H1 (cell line): Measurements from ENCODE around the gene COL25A1. TPM values are rescaled to one million over a fixed set of nuclear protein-coding genes. Genes with fewer than 3 reads are reported as not detected.
A peak's percentile ranks its signal among the peaks of the same experiment; 100 is the strongest.

Experiments
- CTCF ChIA-PET: fragments of 300-600 bp; sonication (Branson Sonifier 250); formaldehyde crosslinking; loops from one replicate; lab custom pipeline; 2021; ENCODE audit not compliant: partially characterized antibody; lab: Charles Lee
- POLR2A ChIA-PET: fragments of 300-600 bp; sonication (Branson Sonifier 250); formaldehyde crosslinking; loops from one replicate; lab custom pipeline; 2021; ENCODE audit warnings: inconsistent platforms; ENCODE audit not compliant: partially characterized antibody; lab: Charles Lee
- DNase-seq, 2 experiments: peaks; one replicate each; pipeline versions ENCODE4 v3.0.0 to v3.0.0-alpha.2; 2010 to 2022; ENCODE audit warnings: low spot score in 2 of 2, low read depth in 1 of 2, mixed read lengths in 1 of 2
- FAIRE-seq: peaks from 2 replicates; lab custom pipeline; 2011; peaks lifted over from hg19 to GRCh38; lab: Jason Lieb, UNC
- H2AFZ ChIP-seq: 2 replicates; pipeline ENCODE4 v1.8.1; 2012; ENCODE audit warnings: low read length, inconsistent platforms
- H2AK5ac ChIP-seq: 2 replicates; pipeline ENCODE4 v1.6.1; 2013; ENCODE audit warnings: low read depth, low read length
- H2BK120ac ChIP-seq: replicated peaks from 2 replicates; pipeline ENCODE3; 2013; ENCODE audit warnings: low read depth, low read length, inconsistent platforms
- H2BK12ac ChIP-seq: 2 replicates; pipeline ENCODE4 v1.6.1; 2013; ENCODE audit warnings: low read depth, low read length
- H2BK15ac ChIP-seq: 2 replicates; pipeline ENCODE4 v1.6.1; 2013; ENCODE audit warnings: low read length
- H2BK20ac ChIP-seq: 2 replicates; pipeline ENCODE4 v1.6.1; 2013; ENCODE audit warnings: low read length
- H2BK5ac ChIP-seq: 2 replicates; pipeline ENCODE4 v1.6.1; 2013; ENCODE audit warnings: low read depth, low read length
- H3K14ac ChIP-seq: 2 replicates; pipeline ENCODE4 v1.6.1; 2013; ENCODE audit warnings: inconsistent platforms; ENCODE audit not compliant: insufficient read length
- H3K18ac ChIP-seq: 2 replicates; pipeline ENCODE4 v1.6.1; 2013; ENCODE audit warnings: low read length; ENCODE audit errors: extremely low read depth
- H3K23ac ChIP-seq: 2 replicates; pipeline ENCODE4 v1.6.1; 2013; ENCODE audit warnings: inconsistent platforms; ENCODE audit not compliant: insufficient read length
- H3K23me2 ChIP-seq: 2 replicates; pipeline ENCODE4 v1.6.1; 2013; ENCODE audit warnings: low read depth, low read length
- H3K27ac ChIP-seq: 2 replicates; pipeline ENCODE4 v1.6.1; 2011; ENCODE audit warnings: low read depth, low read length, inconsistent platforms
- H3K27me3 ChIP-seq, 4 experiments: replicated peaks in 1 of 4; 1 replicate in 1 of 4; 2 replicates in 3 of 4; pipeline versions ENCODE4 v1.6.1 to v1.8.1; 2011 to 2013; ENCODE audit warnings: low read length in 3 of 4, mild to moderate bottlenecking in 3 of 4, inconsistent platforms in 2 of 4, mixed read lengths in 2 of 4, moderate library complexity in 1 of 4; ENCODE audit not compliant: control insufficient read depth in 3 of 4, insufficient read depth in 3 of 4; ENCODE audit errors: extremely low read depth in 1 of 4
- H3K36me3 ChIP-seq, 4 experiments: 2 replicates each; pipeline versions ENCODE4 v1.6.1 to v1.8.1; 2011 to 2013; ENCODE audit warnings: mild to moderate bottlenecking in 4 of 4, low read length in 3 of 4, moderate library complexity in 2 of 4, control low read depth in 1 of 4, inconsistent platforms in 1 of 4; ENCODE audit not compliant: insufficient read depth in 4 of 4, control insufficient read depth in 2 of 4
- H3K4ac ChIP-seq: replicated peaks from 2 replicates; pipeline ENCODE3; 2013; ENCODE audit warnings: low read length, low read depth, mixed read lengths, inconsistent platforms; ENCODE audit not compliant: insufficient read length
- H3K4me1 ChIP-seq, 4 experiments: replicated peaks in 1 of 4; 1 replicate in 1 of 4; 2 replicates in 3 of 4; pipeline versions ENCODE4 v1.6.1 to v1.8.1; 2011 to 2013; ENCODE audit warnings: low read length in 3 of 4, inconsistent platforms in 2 of 4, mixed read lengths in 1 of 4; ENCODE audit not compliant: insufficient read depth in 4 of 4, control insufficient read depth in 3 of 4
- H3K4me2 ChIP-seq, 2 experiments: 2 replicates each; pipeline versions ENCODE4 v1.6.1 to v1.8.1; 2011 to 2013; ENCODE audit warnings: low read depth in 2 of 2, low read length in 2 of 2, control low read depth in 1 of 2, inconsistent platforms in 1 of 2, mild to moderate bottlenecking in 1 of 2; ENCODE audit not compliant: insufficient read depth in 1 of 2
- H3K4me3 ChIP-seq, 4 experiments: fragments of 200-600, 300-600 bp in 1 of 4; sonication (generic), shearing (Covaris generic), sonication (Bioruptor Twin) in 1 of 4; 2 replicates each; pipeline versions ENCODE4 v1.5.1 to v1.8.1; 2011 to 2016; ENCODE audit warnings: low read length in 4 of 4, low read depth in 3 of 4, control low read depth in 2 of 4, inconsistent platforms in 2 of 4, mild to moderate bottlenecking in 2 of 4, mixed read lengths in 1 of 4, moderate library complexity in 1 of 4; ENCODE audit not compliant: insufficient read depth in 2 of 4; ENCODE audit errors: extremely low read depth in 1 of 4
- H3K56ac ChIP-seq: replicated peaks from 2 replicates; pipeline ENCODE3; 2013; ENCODE audit warnings: low read depth, mild to moderate bottlenecking, mixed read lengths, low read length, inconsistent platforms; ENCODE audit not compliant: insufficient read length
- H3K79me1 ChIP-seq: 2 replicates; pipeline ENCODE4 v1.6.1; 2013; ENCODE audit warnings: low read depth, low read length, control low read depth
- H3K79me2 ChIP-seq, 2 experiments: 2 replicates each; pipeline versions ENCODE4 v1.6.1 to v1.8.1; 2012 to 2013; ENCODE audit warnings: low read length in 2 of 2, mild to moderate bottlenecking in 2 of 2, inconsistent platforms in 1 of 2; ENCODE audit not compliant: insufficient read depth in 2 of 2, control insufficient read depth in 1 of 2
- H3K9ac ChIP-seq, 4 experiments: replicated peaks in 1 of 4; 1 replicate in 1 of 4; 2 replicates in 3 of 4; pipeline versions ENCODE4 v1.6.1 to v1.8.1; 2011 to 2013; ENCODE audit warnings: low read depth in 3 of 4, low read length in 3 of 4, control low read depth in 2 of 4, mild to moderate bottlenecking in 2 of 4, moderate library complexity in 2 of 4, inconsistent platforms in 1 of 4; ENCODE audit errors: extremely low read depth in 1 of 4
- H3K9me3 ChIP-seq, 2 experiments: 2 replicates each; pipeline versions ENCODE4 v1.6.1 to v1.8.1; 2012 to 2013; ENCODE audit warnings: mild to moderate bottlenecking in 2 of 2, moderate library complexity in 2 of 2, control low read depth in 1 of 2, inconsistent platforms in 1 of 2, low read depth in 1 of 2, low read length in 1 of 2, mixed read lengths in 1 of 2; ENCODE audit not compliant: insufficient read depth in 2 of 2
- H4K20me1 ChIP-seq, 2 experiments: replicated peaks in 1 of 2; 2 replicates each; pipeline versions ENCODE3 to v1.8.1; 2011 to 2013; ENCODE audit warnings: inconsistent platforms in 2 of 2, low read length in 2 of 2, mild to moderate bottlenecking in 1 of 2; ENCODE audit not compliant: insufficient read depth in 2 of 2, control insufficient read depth in 1 of 2
- H4K5ac ChIP-seq: 2 replicates; pipeline ENCODE4 v1.6.1; 2013; ENCODE audit warnings: low read length, low read depth, mixed read lengths, inconsistent platforms; ENCODE audit not compliant: insufficient read length
- H4K8ac ChIP-seq: 2 replicates; pipeline ENCODE4 v1.8.0; 2013; ENCODE audit warnings: mild to moderate bottlenecking, moderate library complexity, low read length, inconsistent platforms; ENCODE audit not compliant: insufficient read depth; ENCODE audit errors: extremely low read depth
- H4K91ac ChIP-seq: replicated peaks from 2 replicates; pipeline ENCODE3; 2013; ENCODE audit warnings: low read length, mixed read lengths, inconsistent platforms; ENCODE audit not compliant: insufficient read length
- SAP30 ChIP-seq: fragments of 300-600 bp; sonication (generic); IDR thresholded peaks from 2 replicates; pipeline ENCODE4 v1.7.1; 2012; ENCODE audit warnings: low read length, moderate library complexity, mild to moderate bottlenecking, inconsistent platforms; ENCODE audit not compliant: insufficient read depth, insufficient replicate concordance
- TAF1 ChIP-seq: IDR thresholded peaks from 2 replicates; pipeline ENCODE4 v1.6.1; 2011; ENCODE audit warnings: mild to moderate bottlenecking, low read depth, low read length
- WGBS, 2 experiments: shearing (Covaris generic) in 1 of 2; methylation state at CpG; one replicate each; pipeline versions ENCODE4 v1.1.6 to v1.1.7; 2013 to 2015; ENCODE audit warnings: low lambda C conversion rate in 2 of 2, mixed read lengths in 2 of 2, inconsistent platforms in 1 of 2, low coverage in 1 of 2, missing lambda C conversion rate in 1 of 2; ENCODE audit not compliant: insufficient replicate concordance in 2 of 2, insufficient coverage in 1 of 2, insufficient read length in 1 of 2; ENCODE audit errors: extremely low coverage in 1 of 2, missing lambda C conversion rate in 1 of 2; 5-methylcytosine and 5-hydroxymethylcytosine counted together
- polyA plus RNA-seq, 7 experiments: library from polyadenylated mRNA; depleted of rRNA in 3 of 7; stranded (reverse) in 5 of 7; unstranded in 2 of 7; fragments of >200 nt in 5 of 7; fragments of 200-250 nt in 2 of 7; gene quantifications; 1 replicate in 5 of 7; 2 replicates in 1 of 7; 4 replicates in 1 of 7; pipeline versions ENCODE4 v1.2.1 to v1.2.3, GENCODE V29; 2011 to 2013; ENCODE audit warnings: missing spikeins in 2 of 7, mixed read lengths in 2 of 7
- total RNA-seq: library from RNA; stranded (reverse); fragmentation: NEBNext Ultra II Directional; extraction: Animal tissue kit (Norgen Biotek cat#: 25700); gene quantifications from 2 replicates; pipeline ENCODE4 v1.2.1, GENCODE V29; 2021

The COL25A1 gene
- total and polyA plus RNA-seq, 2 of the 8 experiments (the other 6 are each of a cell fraction or from before 2014, with no cell fraction given) = 1.1 to 8.3 TPM

- no peaks in the 10 kb centered on the region for H3K79me2 ChIP-seq
- H3K4me2 ChIP-seq = no peak overlapping the region
- no peak overlapping the region for H3K23ac ChIP-seq
- FAIRE-seq (peak; percentile 84), DNase-seq (peak in 1 of 2 experiments; percentile 5)
- H4K91ac ChIP-seq = no peak overlapping the region
- no peak overlapping the region for H2AK5ac ChIP-seq
- H3K9me3 ChIP-seq = peaks cover 0 to 9% of the 10 kb centered on the region in 2 experiments; a peak in 1 of 4 replicates
- H2BK120ac ChIP-seq = no peak overlapping the region
- no peak overlapping the region for H3K27ac ChIP-seq
- H3K36me3 ChIP-seq = no peaks in the 10 kb centered on the region
- CTCF ChIA-PET = no interaction called here
- no peaks in the 10 kb centered on the region; the same call in 1 of the 2 replicates for H3K23me2 ChIP-seq
- H3K14ac ChIP-seq = no peak overlapping the region
- POLR2A ChIA-PET = no interaction called here
- H3K4me3 ChIP-seq = no peak overlapping the region
- H3K79me1 ChIP-seq = no peaks in the 10 kb centered on the region
- H2BK12ac ChIP-seq = no peak overlapping the region
- 72% methylated on average over 2 of the region's 2 CpGs; no CpG with 5 or more reads in 1 of the 2 experiments for WGBS, 2 experiments
- no peak overlapping the region for H4K8ac ChIP-seq
- H3K4ac ChIP-seq = no peak overlapping the region
- H3K27me3 ChIP-seq = no peaks in the 10 kb centered on the region
- H4K5ac ChIP-seq = no peak overlapping the region
- no peak overlapping the region for H2BK20ac ChIP-seq
- no peak overlapping the region for H2AFZ ChIP-seq
- H3K56ac ChIP-seq = no peak overlapping the region
- H2BK5ac ChIP-seq = no peak overlapping the region
- H3K9ac ChIP-seq = no peak overlapping the region
- no peaks in the 10 kb centered on the region for H4K20me1 ChIP-seq
- H2BK15ac ChIP-seq = no peak overlapping the region
- no peak overlapping the region for H3K18ac ChIP-seq
- peaks cover 2 to 10% (median 3%) of the 10 kb centered on the region in 4 experiments; a peak in 4 of 7 replicates for H3K4me1 ChIP-seq
- TF ChIP-seq TAF1 = no peak
- no peak for TF ChIP-seq SAP30
Measured at GRCh38 chr4:109007976-109008375, 294.5 kb downstream of the COL25A1 start.
